GM19023 (cell line): ENCODE results near the gene XRCC2.
"Not testable (repeated sequence)": the region's sequence is repeated elsewhere in the genome, so short reads cannot be mapped to it uniquely, and the experiment has no call there.

Experiments used
- ATAC-seq: cut with Tn5 transposase; IDR thresholded peaks from one replicate; pipeline ENCODE4 v1.9.1; 2021; ENCODE audit warnings: mild to moderate bottlenecking, moderate library complexity; ENCODE audit not compliant: unreplicated experiment

XRCC2 gene

DNA sequence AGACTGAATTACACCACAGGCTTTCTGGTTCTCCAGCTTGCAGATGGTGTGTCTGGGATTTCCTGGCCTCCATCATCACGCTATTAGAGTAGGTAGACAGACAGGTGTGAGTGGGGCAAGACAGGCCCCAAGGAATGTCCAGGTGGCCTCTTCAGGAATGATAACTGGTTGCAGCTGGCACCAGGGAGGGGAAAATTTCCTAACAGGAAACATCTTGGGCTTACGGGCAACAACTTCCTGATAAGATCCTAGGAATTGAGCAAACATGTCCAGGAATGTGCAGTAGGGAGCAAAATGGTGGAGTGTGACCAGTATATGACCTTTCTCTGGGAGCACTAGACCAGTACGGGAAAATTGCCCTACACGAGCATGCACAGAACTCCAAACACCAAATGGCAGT is 11.3 kb downstream of the XRCC2 start:
- ATAC-seq = no peak

DNA sequence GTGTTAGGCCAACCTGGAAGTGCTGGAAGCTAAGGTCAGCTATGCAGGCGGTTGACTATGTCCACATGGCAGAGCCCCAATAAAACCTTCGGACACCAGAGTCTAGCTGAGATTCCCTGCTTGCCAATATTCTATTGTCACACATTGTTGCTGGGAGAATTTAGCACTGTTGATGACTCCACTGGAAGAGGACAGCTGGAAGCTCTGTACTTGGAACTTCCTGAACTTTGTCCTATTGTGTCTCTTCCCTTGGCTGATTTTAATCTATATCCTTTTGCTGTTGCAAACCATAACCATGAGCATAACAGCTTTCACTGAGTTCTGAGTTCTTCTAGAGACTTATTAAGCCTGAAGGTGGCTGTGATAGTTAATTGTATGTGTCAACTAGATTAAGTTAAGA is 12.0 kb downstream of the XRCC2 start:
- ATAC-seq = no peak

DNA sequence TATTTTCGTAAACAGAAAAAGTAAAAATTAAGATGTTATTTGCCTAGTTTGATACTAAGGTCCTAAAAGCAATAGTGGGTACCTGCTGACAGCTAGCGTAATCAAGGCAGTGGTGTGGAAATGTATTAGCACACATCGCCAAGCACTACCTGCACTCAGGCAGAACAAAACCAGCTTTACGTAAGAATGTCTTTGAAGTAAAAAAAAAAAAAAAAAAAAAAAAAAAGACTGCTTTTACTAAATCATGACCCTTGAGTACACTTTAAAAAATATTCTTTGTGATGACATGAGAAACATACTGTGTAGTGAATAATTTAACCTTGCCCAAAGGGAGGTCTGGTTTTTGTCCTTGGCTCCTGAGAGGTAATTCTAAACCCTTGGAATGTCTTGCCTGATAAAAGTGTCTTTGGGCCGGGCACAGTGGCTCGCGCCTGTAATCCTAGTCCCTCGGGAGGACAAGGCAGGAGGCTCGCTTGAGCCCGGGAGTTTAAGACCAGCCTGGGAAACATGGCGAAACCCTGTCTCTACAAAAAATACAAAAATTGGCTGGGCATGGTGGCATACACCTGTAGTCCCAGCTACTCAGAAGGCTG is 12.7 kb downstream of the XRCC2 start:
- no peak for ATAC-seq

DNA sequence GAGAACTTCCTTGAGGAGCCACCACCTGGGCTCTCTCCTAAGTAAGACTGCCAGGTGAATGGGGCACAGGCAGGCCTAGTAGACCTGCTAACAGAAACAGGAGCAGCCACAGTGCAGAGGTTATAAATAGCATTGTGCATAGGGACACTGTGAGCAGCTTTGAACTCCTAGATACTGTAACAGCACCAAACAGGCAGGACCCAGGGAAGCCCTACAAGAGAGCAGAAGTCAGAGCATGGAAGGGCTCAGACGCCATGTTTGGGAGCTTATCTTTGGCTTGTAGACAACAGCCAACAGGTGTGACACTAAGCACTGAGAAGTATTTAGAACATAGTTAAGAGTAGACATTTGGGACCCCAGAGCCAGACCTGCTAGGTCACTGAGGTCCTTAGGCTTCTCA is 14.5 kb downstream of the XRCC2 start:
- ATAC-seq = no peak

DNA sequence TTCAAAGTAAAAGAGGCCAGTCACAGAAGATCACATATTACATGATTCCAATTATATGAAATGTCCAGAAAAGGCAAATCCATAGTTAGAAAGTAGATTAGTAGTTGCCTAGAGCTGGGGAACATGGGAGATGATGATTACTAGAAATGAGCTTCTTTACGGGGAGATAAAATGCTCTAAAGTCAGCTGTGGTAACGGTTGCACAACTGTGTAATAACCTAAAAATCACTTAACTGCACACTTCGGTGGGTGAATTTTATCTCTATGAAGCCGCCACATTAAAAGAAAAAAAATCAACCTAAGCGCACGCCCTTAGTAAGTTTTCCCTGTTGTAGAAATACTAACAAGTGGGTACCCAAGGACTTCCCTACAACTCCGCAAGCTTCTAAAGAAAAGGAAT is 15.9 kb downstream of the XRCC2 start:
- no peak for ATAC-seq

DNA sequence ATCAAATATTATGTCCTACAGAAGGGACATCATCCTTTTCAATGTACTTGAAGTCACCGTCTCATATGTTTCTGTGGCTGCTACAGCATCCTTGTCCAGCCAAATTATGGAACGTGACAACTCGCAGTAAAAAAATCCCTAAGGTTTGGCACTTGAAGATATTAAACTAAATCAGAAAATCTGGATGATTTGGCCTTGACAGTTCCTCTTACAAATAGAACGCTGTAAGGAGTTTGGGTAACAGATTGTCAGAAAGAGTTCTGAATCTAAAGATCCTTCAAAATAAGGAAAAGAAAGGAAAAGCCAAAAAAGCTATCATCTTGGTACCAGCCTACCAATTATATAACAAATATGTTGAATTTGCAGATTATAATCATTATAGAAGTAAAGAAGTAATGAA is 21.0 kb downstream of the XRCC2 start:
- ATAC-seq = no peak

DNA sequence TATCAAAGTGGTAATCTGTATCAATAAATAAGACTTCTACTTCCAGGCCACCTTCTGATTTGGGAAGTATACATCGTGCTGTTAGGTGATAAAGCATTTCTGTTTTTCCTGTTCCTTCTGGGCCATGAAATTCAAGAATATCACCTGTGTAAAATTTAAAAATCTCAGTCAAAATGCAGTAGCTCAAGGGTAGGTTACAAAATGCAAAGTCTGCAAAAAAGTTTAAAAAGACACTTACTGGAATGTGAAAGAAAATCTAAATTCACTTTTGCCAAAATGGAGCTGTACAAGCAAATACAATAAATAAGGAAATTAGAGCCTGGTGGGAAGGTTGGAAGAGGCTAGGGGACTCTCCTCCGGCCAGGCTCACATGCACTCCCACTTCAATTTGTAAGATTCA is 26.7 kb downstream of the XRCC2 start:
- no peak for ATAC-seq

DNA sequence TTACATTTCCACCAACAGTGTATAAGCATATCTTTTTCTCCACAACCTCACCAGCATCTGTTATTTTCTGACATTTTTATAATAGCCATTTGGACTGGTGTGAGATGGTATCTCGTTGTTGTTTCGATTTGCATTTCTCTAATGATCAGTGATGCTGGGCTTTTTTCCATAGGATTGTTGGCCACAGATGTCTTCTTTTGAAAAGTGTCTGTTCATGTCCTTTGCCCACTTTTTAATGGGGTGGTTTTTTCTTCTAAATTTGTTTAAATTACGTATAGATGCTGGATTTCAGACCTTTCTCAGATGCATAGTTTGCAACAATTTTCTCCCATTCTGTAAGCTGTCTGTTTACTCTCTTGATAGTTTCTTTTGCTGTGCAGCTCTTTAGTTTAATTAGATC is 28.9 kb downstream of the XRCC2 start:
- no peak for ATAC-seq

DNA sequence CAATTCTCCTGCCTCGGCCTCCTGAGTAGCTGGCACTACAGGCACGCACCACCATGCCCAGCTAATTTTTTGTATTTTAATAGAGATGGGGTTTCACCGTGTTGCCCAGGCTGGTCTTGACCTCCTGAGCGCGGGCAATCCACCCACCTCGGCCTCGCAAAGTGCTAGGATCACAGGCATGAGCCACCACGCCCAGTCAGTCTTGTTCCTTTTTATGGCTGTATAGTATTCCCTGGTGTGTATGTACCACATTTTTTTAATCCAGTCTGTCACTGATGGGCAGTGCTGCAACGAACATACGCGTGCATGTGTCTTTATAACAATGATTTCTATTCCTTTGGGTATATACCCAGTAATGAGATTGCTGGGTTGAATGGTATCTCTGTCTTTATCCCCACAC is 29.4 kb downstream of the XRCC2 start:
- not testable (repeated sequence) for ATAC-seq

DNA sequence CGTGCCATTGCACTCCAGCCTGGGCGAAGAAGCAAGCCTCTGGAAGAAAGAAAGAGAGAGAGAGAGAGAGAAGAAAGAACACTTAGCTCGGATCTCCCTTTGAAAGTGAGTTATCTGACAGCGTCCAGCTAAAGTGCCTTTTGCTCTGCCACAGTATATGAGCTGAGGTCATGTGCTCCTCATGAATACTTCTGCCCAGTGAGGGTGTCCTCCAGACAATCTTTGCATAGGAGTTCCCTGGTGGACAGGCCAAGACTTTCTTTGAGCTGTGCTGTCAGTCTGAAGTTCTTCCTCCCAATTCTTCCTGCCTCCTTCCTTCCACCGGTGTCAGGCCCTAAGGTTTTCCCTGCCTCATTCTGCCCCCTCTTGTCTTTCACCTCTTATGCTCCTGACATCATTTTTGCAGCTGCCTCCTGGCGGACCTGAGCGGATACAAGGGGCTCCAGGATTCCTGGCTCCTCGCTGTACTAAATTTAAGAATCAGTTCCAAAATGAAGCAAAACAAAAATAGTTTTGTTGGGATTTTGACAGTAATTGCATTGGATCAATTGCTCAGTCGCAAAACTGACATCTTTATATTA is 31.9 kb downstream of the XRCC2 start:
- ATAC-seq = no peak

DNA sequence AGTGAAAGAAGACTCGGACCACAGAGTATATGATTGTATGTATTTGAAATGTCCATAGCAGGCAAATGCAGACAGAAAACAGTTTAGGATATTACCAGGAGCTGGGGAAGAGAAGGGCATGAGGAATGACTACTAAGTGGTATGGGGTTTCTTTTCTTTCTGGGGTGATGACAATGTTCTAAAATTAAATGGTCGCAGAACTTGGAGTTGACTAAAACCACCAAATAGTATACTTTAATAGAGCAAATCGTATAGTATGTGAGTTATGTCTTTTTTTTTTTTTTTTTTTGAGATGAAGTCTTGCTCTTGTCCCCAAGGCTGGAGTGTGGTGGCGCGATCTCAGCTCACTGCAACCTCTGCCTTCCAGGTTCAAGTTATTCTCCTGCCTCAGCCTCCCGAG is 34.6 kb downstream of the XRCC2 start:
- ATAC-seq = no peak

DNA sequence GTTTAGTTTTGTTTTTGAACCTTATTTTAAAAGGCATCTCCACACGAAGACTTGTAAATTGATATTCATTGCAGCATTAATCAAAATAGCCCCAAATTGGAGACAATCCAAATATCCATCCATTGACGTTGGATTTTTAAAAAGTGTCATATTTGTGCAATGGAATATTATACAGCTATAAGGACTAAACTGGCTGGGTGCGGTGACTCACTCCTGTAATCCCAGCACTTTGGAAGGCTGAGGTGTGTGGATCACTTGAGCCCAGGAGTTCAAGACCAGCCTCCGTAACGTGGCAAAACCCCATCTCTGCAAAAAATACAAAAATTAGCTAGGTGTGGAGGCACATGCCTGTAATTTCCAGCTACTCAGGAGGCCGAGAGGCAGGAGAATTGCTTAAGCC is 35.1 kb downstream of the XRCC2 start:
- ATAC-seq = no peak

DNA sequence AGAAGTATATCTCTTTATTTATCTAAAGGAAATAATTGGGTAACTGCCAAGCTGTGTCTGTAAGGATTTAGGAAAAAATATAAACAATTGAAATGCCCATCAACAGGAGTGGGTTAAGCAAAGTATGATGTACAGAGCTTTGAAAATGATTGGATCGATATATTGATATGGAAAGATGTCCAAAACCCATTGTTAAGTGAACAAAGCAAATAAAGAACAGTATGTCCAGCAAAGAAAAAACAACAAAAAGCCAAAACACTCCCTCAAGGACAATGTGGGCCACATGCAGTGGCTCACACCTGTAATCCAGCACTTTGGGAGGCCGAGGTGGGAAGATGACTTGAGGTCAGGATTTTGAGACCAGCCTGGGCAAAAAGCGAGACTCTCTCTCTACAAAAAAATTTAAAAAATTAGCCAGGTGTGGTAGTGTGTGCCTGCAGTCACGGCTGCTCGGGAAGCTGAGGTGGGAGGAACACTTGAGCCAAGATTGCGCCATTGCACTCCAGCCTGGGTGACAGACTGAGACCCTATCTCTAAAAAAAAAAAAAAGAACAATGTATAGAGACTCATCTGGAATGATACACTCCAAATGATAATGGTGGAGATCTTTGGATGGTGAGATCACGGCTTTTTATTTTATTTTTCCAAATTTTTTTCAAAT is 37.9 kb downstream of the XRCC2 start:
- no peak for ATAC-seq

DNA sequence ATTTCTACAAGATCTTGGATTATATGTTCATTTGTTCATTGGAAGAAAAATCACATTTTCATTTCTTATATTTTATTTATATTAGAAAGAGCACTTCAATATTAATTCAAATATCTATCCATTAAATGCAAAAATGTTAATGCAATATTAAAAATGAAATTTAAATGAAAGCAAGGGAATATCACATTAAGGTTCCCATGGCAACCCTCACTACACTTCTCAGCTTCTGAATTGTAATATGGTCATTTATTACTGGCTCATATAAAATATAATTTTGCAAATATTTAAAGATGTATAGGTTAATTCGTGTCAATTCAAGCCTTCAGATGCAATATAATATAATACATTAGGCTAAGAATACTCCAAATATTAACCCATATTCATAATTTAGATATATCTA is 38.8 kb downstream of the XRCC2 start:
- no peak for ATAC-seq

DNA sequence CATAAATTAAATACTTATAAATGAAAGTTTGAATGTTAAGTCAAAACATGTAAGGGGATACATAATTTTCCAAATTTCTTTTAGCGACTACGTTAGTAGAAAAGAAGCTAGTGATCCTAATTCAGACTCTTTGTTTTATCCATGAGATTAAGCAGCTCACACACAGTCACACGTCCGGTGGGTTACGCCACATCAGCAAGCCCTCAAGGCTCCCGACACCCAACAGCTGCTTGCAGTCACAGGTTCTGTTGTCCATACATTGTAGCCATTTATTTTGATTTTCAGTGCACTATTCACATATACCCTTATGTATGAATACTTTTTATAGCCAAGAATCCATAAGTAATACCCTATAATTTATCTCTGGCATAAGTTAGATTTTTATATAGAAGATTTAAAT is 39.5 kb downstream of the XRCC2 start:
- no peak for ATAC-seq

DNA sequence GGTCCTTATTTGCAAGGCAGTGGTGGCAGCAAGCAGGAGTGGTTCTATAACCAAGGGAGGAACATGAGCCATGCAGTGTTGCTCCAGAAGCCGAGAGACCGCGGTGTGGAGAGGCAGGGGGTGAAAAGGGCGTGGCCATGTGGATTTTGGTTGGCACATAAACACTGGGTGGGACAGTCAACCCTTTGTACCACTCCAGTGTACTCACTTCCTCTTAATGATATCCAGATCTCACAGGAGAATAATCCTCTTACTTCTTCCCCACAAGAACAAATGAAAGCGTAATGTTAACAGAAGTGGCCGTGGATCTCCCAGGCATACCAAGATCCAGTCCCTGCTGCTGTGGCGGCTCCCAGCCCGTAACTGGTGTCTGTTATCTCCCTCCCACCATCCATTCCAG is 42.4 kb downstream of the XRCC2 start:
- no peak for ATAC-seq

DNA sequence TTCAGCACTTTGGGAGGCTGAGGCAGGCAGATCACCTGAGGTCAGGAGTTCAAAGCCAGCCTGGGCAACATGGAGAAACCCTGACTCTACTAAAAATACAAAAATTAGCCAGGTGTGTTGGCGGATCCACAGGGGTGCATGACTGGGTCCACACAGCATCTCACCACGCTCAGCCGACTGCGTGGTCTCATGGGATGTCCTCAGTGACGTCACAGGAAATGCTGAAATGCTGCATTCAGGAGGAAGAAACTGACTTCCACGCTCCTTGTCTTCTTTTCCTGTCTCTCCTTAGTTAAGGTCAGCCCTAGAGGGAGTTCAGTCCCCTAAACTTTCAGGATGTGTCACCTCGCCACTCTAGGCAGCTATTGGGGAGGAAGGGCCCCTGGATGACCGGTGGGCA is 42.9 kb downstream of the XRCC2 start:
- ATAC-seq = no peak

DNA sequence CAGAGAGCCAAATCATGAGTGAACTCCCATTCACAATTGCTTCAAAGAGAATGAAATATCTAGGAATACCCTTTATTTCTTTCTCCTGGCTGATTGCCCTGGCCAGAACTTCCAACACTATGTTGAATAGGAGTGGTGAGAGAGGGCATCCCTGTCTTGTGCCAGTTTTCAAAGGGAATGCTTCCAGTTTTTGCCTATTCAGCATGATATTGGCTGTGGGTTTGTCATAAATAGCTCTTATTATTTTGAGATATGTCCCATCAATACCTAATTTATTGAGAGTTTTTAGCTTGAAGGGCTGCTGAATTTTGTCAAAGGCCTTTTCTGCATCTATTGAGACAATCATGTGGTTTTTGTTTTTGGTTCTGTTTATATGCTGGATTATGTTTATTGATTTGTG is 47.2 kb downstream of the XRCC2 start:
- not testable (repeated sequence) for ATAC-seq

DNA sequence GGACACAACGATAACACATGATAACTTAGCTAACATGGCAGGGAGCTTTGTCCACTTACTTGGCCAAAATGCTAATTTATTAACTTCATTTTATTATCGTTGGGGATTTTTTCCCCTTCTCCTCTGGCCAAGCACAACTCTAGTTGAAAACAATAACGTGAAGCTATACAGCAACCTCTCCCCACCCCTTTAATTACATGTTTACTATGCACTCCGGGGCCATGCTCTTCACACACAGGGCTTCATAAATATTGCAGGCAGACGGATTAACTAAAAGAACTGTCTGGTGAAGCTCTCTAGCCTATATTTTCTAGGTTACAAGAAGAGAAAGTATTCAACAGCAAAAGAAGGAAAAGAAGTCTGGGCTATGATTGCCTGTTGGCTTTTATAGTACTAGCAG is 51.7 kb downstream of the XRCC2 start:
- ATAC-seq = no peak

DNA sequence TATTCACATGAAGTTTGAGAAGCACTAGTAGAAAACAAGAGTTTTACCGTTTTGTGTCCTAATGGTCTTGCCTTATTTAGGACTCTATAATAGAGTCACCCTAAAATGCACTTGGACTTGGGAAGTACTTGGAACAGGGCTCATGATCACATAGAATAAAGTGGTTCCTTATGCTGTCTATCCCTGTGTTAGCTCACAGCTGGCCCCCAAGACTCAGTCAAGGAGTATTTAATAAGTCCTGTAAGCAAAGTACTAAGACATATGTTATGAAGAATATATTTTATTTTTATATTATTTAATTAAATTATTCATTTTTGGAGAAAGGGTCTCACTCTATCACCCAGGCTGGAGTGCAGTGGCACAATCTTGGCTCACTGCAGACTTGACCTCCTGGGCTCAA is 54.5 kb downstream of the XRCC2 start:
- no peak for ATAC-seq

DNA sequence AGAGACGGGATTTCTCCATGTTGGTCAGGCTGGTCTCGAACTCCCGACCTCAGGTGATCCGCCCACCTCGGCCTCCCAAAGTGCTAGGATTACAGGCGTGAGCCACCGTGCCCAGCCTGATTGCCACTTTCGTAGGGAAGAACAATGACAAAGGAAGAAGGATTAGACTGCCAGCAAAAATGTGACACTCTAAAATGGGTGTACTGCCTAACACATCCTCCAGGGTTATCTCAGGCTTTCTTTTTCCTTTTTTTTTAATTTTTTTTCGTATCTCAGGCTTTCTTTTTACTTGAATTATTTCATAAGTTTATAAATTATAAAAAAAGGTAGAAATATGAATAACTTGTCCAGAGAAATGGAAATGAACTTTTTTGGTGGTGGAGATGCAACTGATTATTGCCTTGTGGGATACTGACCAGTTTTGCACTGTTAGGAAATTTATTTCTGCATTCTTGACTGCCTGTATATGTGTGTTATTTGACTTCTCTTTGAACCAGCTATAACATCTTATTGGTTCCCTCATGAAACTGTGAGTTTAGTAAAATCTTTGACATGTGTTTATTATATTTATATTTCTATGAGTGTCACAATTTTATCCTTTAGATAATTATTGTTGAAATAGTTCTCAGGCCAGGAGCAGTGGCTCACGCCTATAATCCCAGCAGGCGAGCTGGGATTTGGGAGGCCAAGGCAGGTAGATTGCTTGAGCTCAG is 56.8 kb downstream of the XRCC2 start:
- no peak for ATAC-seq

DNA sequence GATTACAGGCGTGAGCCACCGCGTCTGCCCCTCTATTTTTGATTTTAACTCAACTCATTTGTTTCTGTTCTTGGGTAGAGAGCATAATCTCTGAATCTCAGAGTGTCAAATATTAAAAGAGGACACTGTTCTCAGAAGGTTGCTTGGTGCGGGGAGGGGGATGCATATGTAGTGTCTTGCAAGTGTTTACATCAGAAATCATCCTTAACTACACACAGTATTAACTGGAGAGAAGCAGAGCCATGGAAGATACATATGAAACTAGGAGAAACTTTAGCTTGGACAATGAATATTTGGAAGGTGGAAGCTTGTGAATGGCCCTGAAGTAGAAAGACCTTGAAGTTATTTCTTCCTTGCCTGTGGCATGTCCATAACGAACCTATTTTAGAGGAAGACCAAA is 57.5 kb downstream of the XRCC2 start:
- no peak for ATAC-seq
